Measurements from ENCODE around the gene VPS13C. TPM values are rescaled to one million over a fixed set of nuclear protein-coding genes. Genes with fewer than 3 reads are reported as not detected.

The VPS13C gene
- total RNA-seq, 4 donors from 2014 or later = 27.6 to 79.6 (median 30.5) TPM

DNA sequence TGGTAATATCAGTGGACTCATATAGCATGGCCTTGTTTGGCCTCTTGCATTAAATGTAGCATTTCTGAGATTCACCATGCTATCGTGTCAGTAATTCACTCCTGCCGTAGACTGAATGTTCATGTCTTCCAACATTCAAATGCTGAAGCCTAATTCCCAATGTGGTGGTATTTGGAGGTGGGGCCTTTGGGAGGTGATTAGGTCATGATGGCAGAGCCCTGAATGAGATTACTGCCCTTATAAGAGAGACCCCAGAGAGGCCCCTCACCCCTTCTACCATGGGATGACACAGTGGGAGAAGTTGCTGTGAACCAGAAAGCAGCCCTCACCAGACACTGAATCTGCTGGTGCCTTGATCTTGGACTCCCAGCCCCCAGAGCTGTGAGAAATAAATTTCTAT, 241.4 kb downstream of the VPS13C start:
- DNase-seq (no peak), ATAC-seq (no peak)
- intact Hi-C loops (cut with DNase I; ENCODE audit: low total_unique reads) = no loop called here
- Histone ChIP-seq H3K9me3 (no peaks in the 10 kb centered on the region), H3K4me1 (no peaks in the 10 kb centered on the region), H3K27ac (no peak overlapping the region), H3K27me3 (no peaks in the 10 kb centered on the region), H3K4me3 (no peak overlapping the region), H3K36me3 (no peaks in the 10 kb centered on the region)
- in situ Hi-C loops (cut with MboI; ENCODE audit: low sequenced_read_pairs in 4 of 4) = no loop called here
- TF ChIP-seq, protein P1, sequence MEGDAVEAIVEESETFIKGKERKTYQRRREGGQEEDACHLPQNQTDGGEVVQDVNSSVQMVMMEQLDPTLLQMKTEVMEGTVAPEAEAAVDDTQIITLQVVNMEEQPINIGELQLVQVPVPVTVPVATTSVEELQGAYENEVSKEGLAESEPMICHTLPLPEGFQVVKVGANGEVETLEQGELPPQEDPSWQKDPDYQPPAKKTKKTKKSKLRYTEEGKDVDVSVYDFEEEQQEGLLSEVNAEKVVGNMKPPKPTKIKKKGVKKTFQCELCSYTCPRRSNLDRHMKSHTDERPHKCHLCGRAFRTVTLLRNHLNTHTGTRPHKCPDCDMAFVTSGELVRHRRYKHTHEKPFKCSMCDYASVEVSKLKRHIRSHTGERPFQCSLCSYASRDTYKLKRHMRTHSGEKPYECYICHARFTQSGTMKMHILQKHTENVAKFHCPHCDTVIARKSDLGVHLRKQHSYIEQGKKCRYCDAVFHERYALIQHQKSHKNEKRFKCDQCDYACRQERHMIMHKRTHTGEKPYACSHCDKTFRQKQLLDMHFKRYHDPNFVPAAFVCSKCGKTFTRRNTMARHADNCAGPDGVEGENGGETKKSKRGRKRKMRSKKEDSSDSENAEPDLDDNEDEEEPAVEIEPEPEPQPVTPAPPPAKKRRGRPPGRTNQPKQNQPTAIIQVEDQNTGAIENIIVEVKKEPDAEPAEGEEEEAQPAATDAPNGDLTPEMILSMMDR (IDR thresholded peaks at IDR 0.05 in 4 of 5, conservative IDR thresholded peaks at IDR 0.05 in 1 of 5) = no peak
- TF ChIP-seq POLR2A (IDR thresholded peaks at IDR 0.05) = no peak

DNA sequence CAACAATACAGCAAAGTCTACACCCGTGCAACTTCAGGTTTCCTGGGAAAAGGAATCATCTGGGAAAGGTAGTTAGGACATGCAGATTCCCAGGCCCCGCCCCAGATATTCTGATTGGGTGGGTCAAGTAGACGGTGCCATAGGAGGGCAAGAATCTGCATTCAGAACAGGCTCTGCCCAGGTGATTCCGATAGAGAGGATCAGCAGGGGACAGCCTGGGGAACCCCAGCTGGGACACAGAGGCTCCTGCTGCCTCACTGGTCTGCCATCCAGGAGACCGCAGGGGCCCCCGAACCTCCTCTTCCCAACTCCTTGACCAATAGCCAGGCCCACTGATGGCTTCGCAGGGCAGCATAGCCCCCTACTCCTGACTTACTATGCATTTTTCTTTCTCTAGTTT, 243.4 kb downstream of the VPS13C start:
- ATAC-seq (no peak), DNase-seq (no peak)
- in situ Hi-C loops (cut with MboI; ENCODE audit: low sequenced_read_pairs in 4 of 4) = no loop called here

DNA sequence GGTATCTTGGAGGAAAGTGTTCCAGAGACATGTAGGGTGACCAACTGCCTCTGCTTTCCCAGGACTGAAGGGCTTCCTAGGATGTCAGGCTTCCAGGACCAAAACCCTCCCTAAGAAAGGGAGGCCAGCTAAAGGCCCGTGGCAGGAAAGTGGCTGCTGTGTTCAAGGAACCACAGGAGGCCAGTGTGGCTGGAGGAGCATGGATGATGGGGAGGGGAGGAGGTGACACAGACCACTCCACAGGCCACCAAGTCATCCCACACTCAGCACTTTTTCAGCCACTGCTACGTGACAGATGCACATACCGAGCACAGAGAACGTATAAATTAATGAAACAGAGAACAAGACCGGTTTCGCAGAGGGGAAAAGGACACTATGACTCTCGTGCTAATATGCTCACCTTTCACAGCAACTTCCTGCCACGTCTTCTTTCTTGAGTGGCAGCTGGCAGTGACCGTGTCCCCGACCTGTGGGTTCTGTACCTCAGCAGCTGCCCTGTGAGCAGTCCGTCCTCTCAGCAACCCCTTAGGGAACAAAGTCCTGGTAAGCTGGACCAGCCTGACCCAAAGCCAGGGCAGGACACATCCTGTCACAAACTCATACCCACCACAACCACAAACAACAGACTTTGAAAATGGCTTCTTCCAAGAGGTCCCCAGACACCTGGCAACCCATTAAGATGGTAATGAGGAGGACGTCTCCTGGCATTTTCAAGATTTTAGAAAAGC, 244.7 kb downstream of the VPS13C start:
- in situ Hi-C loops (cut with MboI; ENCODE audit: low sequenced_read_pairs in 4 of 4) (no loop called here), intact Hi-C loops (cut with DNase I; ENCODE audit: low total_unique reads) (no loop called here)
- TF ChIP-seq POLR2A (IDR thresholded peaks at IDR 0.05) = no peak
- TF ChIP-seq, protein P1 (IDR thresholded peaks at IDR 0.05 in 4 of 5, conservative IDR thresholded peaks at IDR 0.05 in 1 of 5) = no peak
- H3K4me3 ChIP-seq = no peak overlapping the region
- no peak for ATAC-seq
- no peak overlapping the region for H3K27ac ChIP-seq
- no peak for DNase-seq
- H3K36me3 ChIP-seq = no peaks in the 10 kb centered on the region
- peaks cover 0 to 4% of the 10 kb centered on the region in 2 donors for H3K4me1 ChIP-seq
- no peaks in the 10 kb centered on the region for H3K9me3 ChIP-seq
- no peaks in the 10 kb centered on the region for H3K27me3 ChIP-seq

More for the DNA sequence above, 243.4 kb downstream of the VPS13C start:
- no peak overlapping the region for H3K4me3 ChIP-seq
- H3K27me3 ChIP-seq = no peaks in the 10 kb centered on the region
- no peaks in the 10 kb centered on the region for H3K36me3 ChIP-seq
- no peak overlapping the region for H3K27ac ChIP-seq
- no peaks in the 10 kb centered on the region for H3K9me3 ChIP-seq
- intact Hi-C loops (cut with DNase I; ENCODE audit: low total_unique reads) = no loop called here
- no peak for TF ChIP-seq POLR2A (IDR thresholded peaks at IDR 0.05)
- TF ChIP-seq, protein P1 (IDR thresholded peaks at IDR 0.05 in 4 of 5, conservative IDR thresholded peaks at IDR 0.05 in 1 of 5) = no peak
- peaks cover 0 to 4% of the 10 kb centered on the region in 2 donors for H3K4me1 ChIP-seq

DNA sequence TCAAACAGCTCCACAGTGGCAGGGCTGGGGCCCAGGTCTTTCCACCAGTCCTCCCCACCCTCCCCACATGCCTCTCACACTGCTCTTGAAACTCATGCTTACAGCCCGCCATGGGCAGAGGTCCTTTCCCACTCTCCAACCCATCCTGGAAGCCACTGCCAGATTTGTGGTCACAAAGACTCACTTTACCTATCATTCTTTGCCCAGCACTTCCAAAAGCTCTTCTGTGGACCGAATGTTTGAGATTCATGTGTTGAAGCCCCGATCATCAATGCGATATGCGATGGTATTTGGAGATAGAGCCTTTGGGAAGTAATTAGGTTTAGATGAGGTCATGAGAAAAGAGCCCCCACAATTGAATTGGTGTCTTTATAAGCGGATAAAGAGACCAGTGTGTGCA, 247.8 kb downstream of the VPS13C start:
- TF ChIP-seq, protein P1 (IDR thresholded peaks at IDR 0.05 in 4 of 5, conservative IDR thresholded peaks at IDR 0.05 in 1 of 5) = no peak
- no peak for TF ChIP-seq POLR2A (IDR thresholded peaks at IDR 0.05)
- no peak for DNase-seq
- H3K27ac ChIP-seq = no peak overlapping the region
- no peaks in the 10 kb centered on the region for H3K9me3 ChIP-seq
- peaks cover 0 to 4% of the 10 kb centered on the region in 2 donors for H3K4me1 ChIP-seq
- intact Hi-C loops (cut with DNase I; ENCODE audit: low total_unique reads) = no loop called here
- no peak for ATAC-seq
- in situ Hi-C loops (cut with MboI; ENCODE audit: low sequenced_read_pairs in 4 of 4) = no loop called here
- H3K27me3 ChIP-seq = no peaks in the 10 kb centered on the region
- H3K4me3 ChIP-seq = no peak overlapping the region
- H3K36me3 ChIP-seq = no peaks in the 10 kb centered on the region
